ENCODE results near the gene RGCC. TPM values are rescaled to one million over a fixed set of nuclear protein-coding genes. Genes with fewer than 3 reads are reported as not detected.

Gene RGCC
- polyA plus RNA-seq, 1 of the 3 experiments (the other 2 are of a cell fraction): 0.05 TPM

DNA sequence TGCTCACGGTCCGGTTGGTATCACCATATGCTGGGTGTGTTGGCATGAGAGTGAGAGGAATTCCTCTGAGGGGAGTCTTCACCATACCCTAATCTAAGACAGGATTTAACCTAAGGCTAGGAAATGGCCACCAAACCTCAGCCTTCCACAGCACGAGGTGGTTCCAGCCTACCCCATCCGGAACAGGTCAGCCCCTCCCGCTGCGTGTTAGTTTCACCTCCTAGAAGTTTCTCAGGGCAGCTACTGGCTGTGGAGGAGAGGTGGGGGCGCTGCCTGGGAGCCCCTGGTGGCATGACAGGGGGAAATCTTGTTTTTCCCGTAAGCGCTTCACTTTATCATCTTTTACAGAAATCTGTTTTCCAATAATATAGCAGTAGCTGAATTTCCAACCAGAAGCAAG is 55.1 kb downstream of the RGCC start:
- Histone ChIP-seq H3K9me3 (no peaks in the 10 kb centered on the region), H3K27me3 (ENCODE audit: insufficient read depth) (no peaks in the 10 kb centered on the region; the same call in 1 of the 2 replicates), H3K27ac (ENCODE audit: low read depth in 2 of 2, low read length in 1 of 2) (no peak overlapping the region), H3K4me2 (no peak overlapping the region), H4K20me1 (ENCODE audit: insufficient read depth) (no peaks in the 10 kb centered on the region), H3K79me2 (ENCODE audit: insufficient read depth) (no peaks in the 10 kb centered on the region), H3K9ac (no peak overlapping the region), H2AFZ (ENCODE audit: low read depth) (no peak overlapping the region), H3K4me3 (ENCODE audit: low read depth in 2 of 2, low read length in 1 of 2) (no peak overlapping the region), H3F3A (replicated peaks; ENCODE audit: insufficient read depth) (no peaks in the 10 kb centered on the region), H3K9me2 (no peaks in the 10 kb centered on the region), H3K4me1 (ENCODE audit: control insufficient read depth in 1 of 2, insufficient read depth in 2 of 2, low read depth in 1 of 2, low read length in 1 of 2) (no peaks in the 10 kb centered on the region), H3K36me3 (replicated peaks in 1 of 2; ENCODE audit: control insufficient read depth in 1 of 2, insufficient read depth in 2 of 2, low read length in 1 of 2) (no peaks in the 10 kb centered on the region)
- ChIA-PET POLR2A (no interaction called here), CTCF (no interaction called here)
- DNase-seq: no peak
- 74% methylated on average over 7 of the region's 9 CpGs for WGBS (ENCODE audit: low lambda C conversion rate)
- TF ChIP-seq RFX5 (IDR thresholded peaks at IDR 0.05; ENCODE audit: low read length): no peak
- TF ChIP-seq, protein P1, sequence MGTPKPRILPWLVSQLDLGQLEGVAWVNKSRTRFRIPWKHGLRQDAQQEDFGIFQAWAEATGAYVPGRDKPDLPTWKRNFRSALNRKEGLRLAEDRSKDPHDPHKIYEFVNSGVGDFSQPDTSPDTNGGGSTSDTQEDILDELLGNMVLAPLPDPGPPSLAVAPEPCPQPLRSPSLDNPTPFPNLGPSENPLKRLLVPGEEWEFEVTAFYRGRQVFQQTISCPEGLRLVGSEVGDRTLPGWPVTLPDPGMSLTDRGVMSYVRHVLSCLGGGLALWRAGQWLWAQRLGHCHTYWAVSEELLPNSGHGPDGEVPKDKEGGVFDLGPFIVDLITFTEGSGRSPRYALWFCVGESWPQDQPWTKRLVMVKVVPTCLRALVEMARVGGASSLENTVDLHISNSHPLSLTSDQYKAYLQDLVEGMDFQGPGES (IDR thresholded peaks at IDR 0.05; ENCODE audit: low read depth, low read length): no peak
- no peak for TF ChIP-seq MEF2A (IDR thresholded peaks at IDR 0.05; ENCODE audit: borderline replicate concordance, low read depth)
- no peak for TF ChIP-seq RXRA (IDR thresholded peaks at IDR 0.05; ENCODE audit: borderline replicate concordance, low read depth)
- TF ChIP-seq SMC3 (IDR thresholded peaks at IDR 0.05; ENCODE audit: low read depth, low read length): no peak
- TF ChIP-seq JUND (IDR thresholded peaks at IDR 0.05): no peak
- TF ChIP-seq GABPA (IDR thresholded peaks at IDR 0.05; ENCODE audit: low read depth): no peak
- TF ChIP-seq ZBTB33 (IDR thresholded peaks at IDR 0.05; ENCODE audit: borderline replicate concordance, low read depth): no peak
- no peak for TF ChIP-seq GATA2 (CRISPR knock-in tag; IDR thresholded peaks at IDR 0.05)
- no peak for TF ChIP-seq FOSL2 (IDR thresholded peaks at IDR 0.05; ENCODE audit: borderline replicate concordance, low read depth)
- TF ChIP-seq CHD2 (IDR thresholded peaks at IDR 0.05; ENCODE audit: low read length, partially characterized antibody): no peak
- no peak for TF ChIP-seq MXI1 (IDR thresholded peaks at IDR 0.05; ENCODE audit: low read depth, low read length)
- TF ChIP-seq, protein P2, sequence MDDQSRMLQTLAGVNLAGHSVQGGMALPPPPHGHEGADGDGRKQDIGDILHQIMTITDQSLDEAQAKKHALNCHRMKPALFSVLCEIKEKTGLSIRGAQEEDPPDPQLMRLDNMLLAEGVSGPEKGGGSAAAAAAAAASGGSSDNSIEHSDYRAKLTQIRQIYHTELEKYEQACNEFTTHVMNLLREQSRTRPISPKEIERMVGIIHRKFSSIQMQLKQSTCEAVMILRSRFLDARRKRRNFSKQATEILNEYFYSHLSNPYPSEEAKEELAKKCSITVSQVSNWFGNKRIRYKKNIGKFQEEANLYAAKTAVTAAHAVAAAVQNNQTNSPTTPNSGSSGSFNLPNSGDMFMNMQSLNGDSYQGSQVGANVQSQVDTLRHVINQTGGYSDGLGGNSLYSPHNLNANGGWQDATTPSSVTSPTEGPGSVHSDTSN (IDR thresholded peaks at IDR 0.05): no peak
- no peak for TF ChIP-seq TCF12 (IDR thresholded peaks at IDR 0.05)
- no peak for TF ChIP-seq POLR2AphosphoS5 (IDR thresholded peaks at IDR 0.05; ENCODE audit: low read depth, low read length)
- TF ChIP-seq FOXM1 (IDR thresholded peaks at IDR 0.05; ENCODE audit: low read depth): no peak

DNA sequence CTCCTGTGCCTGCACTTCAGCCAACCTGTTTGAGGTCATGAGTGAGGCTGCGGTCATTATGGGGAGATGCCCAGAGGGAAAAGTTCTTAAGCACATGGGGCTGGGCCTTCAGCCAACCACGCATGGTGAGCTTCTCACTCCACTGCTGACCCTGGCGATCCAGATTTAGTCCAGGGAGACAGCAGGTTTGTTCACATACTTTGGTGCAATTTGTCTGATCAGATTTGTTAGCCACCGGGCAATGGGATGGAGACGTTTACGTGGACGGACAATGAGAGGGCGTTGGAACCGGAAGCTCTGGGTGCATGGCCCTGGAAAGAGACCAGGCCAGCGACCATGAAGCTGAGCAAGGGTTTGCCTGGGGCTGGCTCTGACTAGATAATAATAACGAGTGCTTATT is 56.2 kb downstream of the RGCC start:
- DNase-seq: no peak
- H3K27ac ChIP-seq (ENCODE audit: low read depth in 2 of 2, low read length in 1 of 2): no peak overlapping the region
- TF ChIP-seq FOXM1 (IDR thresholded peaks at IDR 0.05; ENCODE audit: low read depth) (no peak), USF1 (IDR thresholded peaks at IDR 0.05; ENCODE audit: borderline replicate concordance, low read depth) (no peak)
- H3F3A ChIP-seq (replicated peaks; ENCODE audit: insufficient read depth): no peaks in the 10 kb centered on the region
- no peaks in the 10 kb centered on the region for H3K36me3 ChIP-seq (replicated peaks in 1 of 2; ENCODE audit: control insufficient read depth in 1 of 2, insufficient read depth in 2 of 2, low read length in 1 of 2)
- H4K20me1 ChIP-seq (ENCODE audit: insufficient read depth): no peaks in the 10 kb centered on the region
- H3K9me2 ChIP-seq: no peaks in the 10 kb centered on the region
- no peaks in the 10 kb centered on the region for H3K9me3 ChIP-seq
- WGBS (ENCODE audit: low lambda C conversion rate): 82% methylated on average over 9 of the region's 11 CpGs
- no peaks in the 10 kb centered on the region for H3K79me2 ChIP-seq (ENCODE audit: insufficient read depth)
- no peaks in the 10 kb centered on the region for H3K4me1 ChIP-seq (ENCODE audit: control insufficient read depth in 1 of 2, insufficient read depth in 2 of 2, low read depth in 1 of 2, low read length in 1 of 2)
- no peak overlapping the region for H3K4me2 ChIP-seq
- CTCF ChIA-PET: no interaction called here
- POLR2A ChIA-PET: no interaction called here
- no peak overlapping the region for H3K4me3 ChIP-seq (ENCODE audit: low read depth in 2 of 2, low read length in 1 of 2)
- H3K9ac ChIP-seq: no peak overlapping the region
- H3K27me3 ChIP-seq (ENCODE audit: insufficient read depth): no peaks in the 10 kb centered on the region; the same call in 1 of the 2 replicates
- no peak overlapping the region for H2AFZ ChIP-seq (ENCODE audit: low read depth)
